GM23248 (cell line): ENCODE data around the gene ZSWIM3. TPM values are rescaled to one million over a fixed set of nuclear protein-coding genes. Genes with fewer than 3 reads are reported as not detected.

Experiments used
- DNase-seq: peaks from one replicate; pipeline ENCODE4 v3.0.0-alpha.2; 2015
- H2AFZ ChIP-seq: fragments of 200-600 bp; sonication (generic); 2 replicates; pipeline ENCODE4 v1.6.1; 2016; ENCODE audit warnings: antibody characterized with exemption
- H3F3A ChIP-seq: fragments of 200-600 bp; sonication (generic); 2 replicates; pipeline ENCODE4 v1.6.1; 2016; ENCODE audit warnings: mild to moderate bottlenecking, antibody characterized with exemption, mixed run types; ENCODE audit not compliant: insufficient read depth
- H3K27ac ChIP-seq: fragments of 200-600 bp; sonication (generic); 2 replicates; pipeline ENCODE4 v1.5.1; 2016; ENCODE audit warnings: mild to moderate bottlenecking
- H3K27me3 ChIP-seq: fragments of 200-600 bp; sonication (generic); replicated peaks from 2 replicates; pipeline ENCODE4 v1.6.1; 2016; ENCODE audit warnings: mild to moderate bottlenecking; ENCODE audit not compliant: insufficient read depth
- H3K36me3 ChIP-seq: fragments of 200-600 bp; sonication (generic); 2 replicates; pipeline ENCODE4 v1.6.1; 2016; ENCODE audit warnings: low read depth, mild to moderate bottlenecking
- H3K4me1 ChIP-seq: fragments of 200-600 bp; sonication (generic); 2 replicates; pipeline ENCODE4 v1.6.1; 2016; ENCODE audit warnings: mild to moderate bottlenecking; ENCODE audit not compliant: insufficient read depth
- H3K4me2 ChIP-seq: fragments of 200-600 bp; sonication (generic); one replicate; pipeline ENCODE4 v1.6.1; 2016; ENCODE audit warnings: mild to moderate bottlenecking; ENCODE audit not compliant: unreplicated experiment
- H3K4me3 ChIP-seq: fragments of 200-600 bp; sonication (generic); 2 replicates; pipeline ENCODE4 v1.5.1; 2016; ENCODE audit warnings: mild to moderate bottlenecking
- H3K79me2 ChIP-seq: fragments of 200-600 bp; sonication (generic); 2 replicates; pipeline ENCODE4 v1.6.1; 2016; ENCODE audit warnings: mild to moderate bottlenecking; ENCODE audit not compliant: insufficient read depth
- H3K9ac ChIP-seq: fragments of 200-600 bp; sonication (generic); 2 replicates; pipeline ENCODE4 v1.6.1; 2016; ENCODE audit warnings: mild to moderate bottlenecking
- H3K9me2 ChIP-seq: fragments of 200-600 bp; sonication (generic); 2 replicates; pipeline ENCODE4 v1.6.1; 2016; ENCODE audit warnings: mixed run types, mild to moderate bottlenecking, moderate library complexity; ENCODE audit not compliant: insufficient read depth
- H3K9me3 ChIP-seq: fragments of 200-600 bp; sonication (generic); one replicate; pipeline ENCODE4 v1.6.1; 2017; ENCODE audit warnings: low read depth
- H4K20me1 ChIP-seq: fragments of 200-600 bp; sonication (generic); 2 replicates; pipeline ENCODE4 v1.6.0; 2016; ENCODE audit not compliant: insufficient read depth
- EZH2 ChIP-seq: fragments of 200-600 bp; sonication (generic); IDR thresholded peaks from 2 replicates; pipeline ENCODE4 v1.6.1; 2018; ENCODE audit warnings: antibody characterized with exemption, mild to moderate bottlenecking; ENCODE audit not compliant: insufficient read depth, poor library complexity, severe bottlenecking
- EZH2phosphoT487 ChIP-seq: fragments of 200-600 bp; sonication (generic); IDR thresholded peaks from 2 replicates; pipeline ENCODE4 v1.6.1; 2018; ENCODE audit warnings: antibody characterized with exemption, moderate library complexity, mild to moderate bottlenecking, low read depth; ENCODE audit not compliant: insufficient read depth
- WGBS, 2 experiments: methylation state at CpG; one replicate each; pipeline ENCODE4 v1.1.6; 2015 to 2017; ENCODE audit warnings: low lambda C conversion rate in 2 of 2, low coverage in 1 of 2; ENCODE audit errors: missing lambda C conversion rate in 2 of 2; 5-methylcytosine and 5-hydroxymethylcytosine counted together
- in situ Hi-C: fragments of 300-500 bp; cut with MboI; formaldehyde crosslinking; loops from 2 replicates; pipeline ENCODE4 v1.15.0; 2020
- polyA plus RNA-seq: library from polyadenylated mRNA; unstranded; fragments of >200 nt; fragmentation: Nextera tagmentation; extraction: Ambion mirVana; gene quantifications from 2 replicates; pipeline ENCODE4 v1.2.1, GENCODE V29; 2016
- total RNA-seq: library from RNA; depleted of rRNA; stranded (reverse); fragments of >200 nt; shearing (Covaris generic); gene quantifications from 2 replicates; pipeline ENCODE4 v1.2.3, GENCODE V29; 2014

ZSWIM3 gene
- total and polyA plus RNA-seq, 2 experiments from 2014 or later, result 1.9 to 4.3 TPM

GRCh38 chr20:45835825-45836224 is 21.6 kb upstream of the ZSWIM3 start:
- Histone ChIP-seq H3K9me3 (no peaks in the 10 kb centered on the region), H3F3A (peaks cover 37% of the 10 kb centered on the region; the same call in 1 of the 2 replicates), H3K4me1 (peaks cover 32% of the 10 kb centered on the region), H3K27ac (peak overlapping the region; percentile 97), H3K4me2 (peak overlapping the region; percentile 96), H3K9ac (peak overlapping the region; percentile 95), H3K36me3 (peaks cover 9% of the 10 kb centered on the region; the same call in 1 of the 2 replicates), H3K9me2 (no peaks in the 10 kb centered on the region), H3K27me3 (no peaks in the 10 kb centered on the region), H2AFZ (peak overlapping the region; percentile 6; the same call in 1 of the 2 replicates), H3K79me2 (peaks cover 56% of the 10 kb centered on the region), H3K4me3 (peak overlapping the region; percentile 92), H4K20me1 (no peaks in the 10 kb centered on the region)
- in situ Hi-C loops, result no loop called here
- WGBS, 2 experiments, result 2 to 3% methylated on average over 5 of the region's 5 CpGs
- TF ChIP-seq EZH2phosphoT487 (no peak), EZH2 (no peak)
- DNase-seq, result peak; percentile 95

GRCh38 chr20:45836841-45837240 is 20.6 kb upstream of the ZSWIM3 start:
- peak overlapping the region; percentile 92 for H3K4me3 ChIP-seq
- H3K4me2 ChIP-seq, result peak overlapping the region; percentile 38
- no peaks in the 10 kb centered on the region for H3K9me3 ChIP-seq
- H3K27me3 ChIP-seq, result no peaks in the 10 kb centered on the region
- TF ChIP-seq EZH2phosphoT487, result no peak
- TF ChIP-seq EZH2, result no peak
- WGBS, 2 experiments, result 35 to 53% methylated on average over 1 of the region's 1 CpG
- H3K9ac ChIP-seq, result peak overlapping the region; percentile 95
- H3K36me3 ChIP-seq, result peaks cover 9% of the 10 kb centered on the region; the same call in 1 of the 2 replicates
- in situ Hi-C loops, result no loop called here
- peak overlapping the region; percentile 97 for H3K27ac ChIP-seq
- no peaks in the 10 kb centered on the region for H4K20me1 ChIP-seq
- H3K4me1 ChIP-seq, result peaks cover 32% of the 10 kb centered on the region
- peak; percentile 40 for DNase-seq
- H3K9me2 ChIP-seq, result no peaks in the 10 kb centered on the region
- H2AFZ ChIP-seq, result no peak overlapping the region
- H3F3A ChIP-seq, result peaks cover 44% of the 10 kb centered on the region; the same call in 1 of the 2 replicates
- peaks cover 56% of the 10 kb centered on the region for H3K79me2 ChIP-seq

DNA sequence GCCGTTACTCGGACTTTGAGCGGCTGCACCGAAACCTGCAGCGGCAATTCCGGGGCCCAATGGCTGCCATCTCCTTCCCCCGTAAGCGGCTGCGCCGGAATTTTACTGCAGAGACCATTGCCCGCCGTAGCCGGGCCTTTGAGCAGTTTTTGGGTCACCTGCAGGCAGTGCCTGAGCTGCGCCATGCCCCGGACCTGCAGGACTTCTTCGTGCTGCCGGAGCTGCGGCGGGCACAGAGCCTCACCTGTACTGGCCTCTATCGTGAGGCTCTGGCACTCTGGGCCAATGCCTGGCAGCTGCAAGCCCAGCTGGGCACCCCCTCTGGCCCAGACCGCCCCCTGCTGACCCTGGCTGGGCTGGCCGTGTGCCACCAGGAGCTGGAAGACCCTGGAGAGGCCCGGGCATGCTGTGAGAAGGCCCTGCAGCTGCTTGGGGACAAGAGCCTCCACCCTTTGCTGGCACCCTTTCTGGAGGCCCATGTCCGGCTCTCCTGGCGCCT is 16.7 kb upstream of the ZSWIM3 start:
- no peak overlapping the region for H2AFZ ChIP-seq
- 85 to 87% methylated on average over 21 to 24 of the region's 25 CpGs for WGBS, 2 experiments
- H3F3A ChIP-seq, result peaks cover 33% of the 10 kb centered on the region
- no peak overlapping the region for H3K9ac ChIP-seq
- H3K36me3 ChIP-seq, result peaks cover 15% of the 10 kb centered on the region; the same call in 1 of the 2 replicates
- H3K4me3 ChIP-seq, result no peak overlapping the region
- H3K4me2 ChIP-seq, result no peak overlapping the region
- H4K20me1 ChIP-seq, result no peaks in the 10 kb centered on the region
- no peaks in the 10 kb centered on the region for H3K27me3 ChIP-seq
- DNase-seq, result no peak
- peaks cover 42% of the 10 kb centered on the region for H3K79me2 ChIP-seq
- no peak overlapping the region for H3K27ac ChIP-seq
- in situ Hi-C loops, result no loop called here
- no peaks in the 10 kb centered on the region for H3K9me3 ChIP-seq
- TF ChIP-seq EZH2, result no peak
- no peak for TF ChIP-seq EZH2phosphoT487
- H3K9me2 ChIP-seq, result no peaks in the 10 kb centered on the region
- peaks cover 13% of the 10 kb centered on the region; the same call in 1 of the 2 replicates for H3K4me1 ChIP-seq

DNA sequence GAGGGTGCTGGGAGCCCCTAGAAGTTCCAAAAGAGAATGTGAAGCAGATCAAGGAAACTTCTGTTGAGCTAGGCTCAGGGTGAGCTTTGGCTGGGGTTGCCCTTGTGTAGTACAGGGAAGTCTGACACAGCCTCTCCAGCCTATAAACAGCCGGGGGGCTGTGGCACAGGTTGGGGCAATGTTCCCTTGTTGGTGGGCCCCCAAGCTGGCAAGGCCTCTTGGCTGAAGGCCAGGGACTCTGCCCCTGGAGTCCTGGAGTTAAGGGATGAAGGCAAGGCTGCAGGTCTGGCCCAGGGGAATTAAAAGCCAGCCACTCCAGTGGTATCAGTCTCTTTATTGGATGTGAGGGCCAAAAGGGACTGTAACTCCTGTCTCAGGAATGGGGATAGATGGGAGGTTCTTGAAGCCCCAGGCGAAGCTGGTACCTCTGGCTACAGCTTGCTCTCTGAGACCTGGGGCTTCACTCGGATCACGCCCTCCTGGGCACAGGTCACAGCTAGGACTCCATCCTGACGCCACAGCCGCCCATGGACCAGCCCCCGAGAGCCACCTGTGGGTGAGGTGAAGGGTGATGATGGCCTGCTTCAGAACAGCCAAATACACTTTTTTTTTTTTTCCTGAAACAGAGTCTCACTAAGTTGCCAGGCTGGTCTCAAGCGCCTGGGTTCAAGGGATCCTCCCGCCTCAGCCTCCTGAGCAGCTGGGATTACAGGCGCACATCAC is 15.8 kb upstream of the ZSWIM3 start:
- in situ Hi-C loops, result no loop called here
- 88 to 90% methylated on average over 10 of the region's 10 CpGs for WGBS, 2 experiments
- peaks cover 31% of the 10 kb centered on the region for H3F3A ChIP-seq

More for the DNA sequence above, 15.8 kb upstream of the ZSWIM3 start:
- DNase-seq, result no peak
- no peak for TF ChIP-seq EZH2phosphoT487
- TF ChIP-seq EZH2, result no peak
- Histone ChIP-seq H3K27me3 (no peaks in the 10 kb centered on the region), H3K9ac (no peak overlapping the region), H2AFZ (no peak overlapping the region), H3K9me3 (no peaks in the 10 kb centered on the region), H3K4me2 (no peak overlapping the region), H3K9me2 (no peaks in the 10 kb centered on the region), H3K27ac (peak overlapping the region; percentile 43; the same call in 1 of the 2 replicates), H4K20me1 (no peaks in the 10 kb centered on the region), H3K4me1 (peaks cover 10% of the 10 kb centered on the region; the same call in 1 of the 2 replicates), H3K36me3 (peaks cover 17% of the 10 kb centered on the region; the same call in 1 of the 2 replicates), H3K4me3 (no peak overlapping the region), H3K79me2 (peaks cover 39% of the 10 kb centered on the region)
